SU-DHL-6 (cell line): ENCODE data around the gene SERTAD4.

Experiments
- EZH2phosphoT487 ChIP-seq: fragments of 200-600 bp; sonication (generic), shearing (Covaris generic); conservative IDR thresholded peaks from 2 replicates; pipeline ENCODE4 v1.6.1; 2018; ENCODE audit warnings: mild to moderate bottlenecking, antibody characterized with exemption, low read length, moderate library complexity, mixed read lengths
- TF ChIP-seq, protein P1 (sequence below): fragments of 200-600 bp; sonication (generic); IDR thresholded peaks from one replicate; pipeline ENCODE4 v1.5.1; 2017; ENCODE audit warnings: antibody characterized with exemption, mild to moderate bottlenecking, low read length, moderate library complexity; ENCODE audit not compliant: insufficient read depth, poor library complexity, severe bottlenecking

DNA sequence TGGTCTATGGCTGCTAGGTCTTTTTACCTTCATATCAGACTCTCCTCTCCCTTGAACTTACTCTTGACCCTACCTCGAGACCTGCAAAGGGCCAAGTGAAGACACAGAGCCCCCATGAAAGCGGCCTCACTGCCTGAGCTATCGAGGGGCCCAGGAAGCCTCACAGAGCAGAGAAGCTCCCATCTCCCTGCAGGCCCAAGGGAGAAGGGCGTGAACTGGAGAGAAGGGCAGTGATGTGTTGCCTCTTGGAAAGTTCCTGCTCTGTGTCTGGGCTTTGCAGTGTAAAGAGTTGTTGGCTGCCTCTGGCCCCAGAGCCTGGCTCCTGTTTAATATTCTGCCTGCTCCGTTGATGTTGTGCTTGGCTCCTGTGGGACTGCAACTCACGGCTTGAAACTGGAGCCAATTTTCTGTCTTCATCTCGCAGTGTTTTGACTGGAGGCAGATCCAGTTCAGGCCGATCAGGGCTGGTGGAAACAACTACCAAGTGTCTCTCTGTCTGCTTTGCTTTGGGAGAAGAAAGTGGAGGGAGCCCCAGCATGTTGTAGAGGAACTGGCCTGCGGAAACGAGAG, 4.3 kb downstream of the SERTAD4 start:
- TF ChIP-seq, protein P1, sequence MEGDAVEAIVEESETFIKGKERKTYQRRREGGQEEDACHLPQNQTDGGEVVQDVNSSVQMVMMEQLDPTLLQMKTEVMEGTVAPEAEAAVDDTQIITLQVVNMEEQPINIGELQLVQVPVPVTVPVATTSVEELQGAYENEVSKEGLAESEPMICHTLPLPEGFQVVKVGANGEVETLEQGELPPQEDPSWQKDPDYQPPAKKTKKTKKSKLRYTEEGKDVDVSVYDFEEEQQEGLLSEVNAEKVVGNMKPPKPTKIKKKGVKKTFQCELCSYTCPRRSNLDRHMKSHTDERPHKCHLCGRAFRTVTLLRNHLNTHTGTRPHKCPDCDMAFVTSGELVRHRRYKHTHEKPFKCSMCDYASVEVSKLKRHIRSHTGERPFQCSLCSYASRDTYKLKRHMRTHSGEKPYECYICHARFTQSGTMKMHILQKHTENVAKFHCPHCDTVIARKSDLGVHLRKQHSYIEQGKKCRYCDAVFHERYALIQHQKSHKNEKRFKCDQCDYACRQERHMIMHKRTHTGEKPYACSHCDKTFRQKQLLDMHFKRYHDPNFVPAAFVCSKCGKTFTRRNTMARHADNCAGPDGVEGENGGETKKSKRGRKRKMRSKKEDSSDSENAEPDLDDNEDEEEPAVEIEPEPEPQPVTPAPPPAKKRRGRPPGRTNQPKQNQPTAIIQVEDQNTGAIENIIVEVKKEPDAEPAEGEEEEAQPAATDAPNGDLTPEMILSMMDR = no peak
- TF ChIP-seq EZH2phosphoT487 = no peak
